LNCaP clone FGC (cell line): ENCODE data around the gene USP28.
A peak's percentile ranks its signal among the peaks of the same experiment; 100 is the strongest.

Source experiments
- DNase-seq: peaks from one replicate; pipeline ENCODE4 v3.0.0-alpha.2; 2011; ENCODE audit warnings: low read depth
- H3K4me3 ChIP-seq: 2 replicates; pipeline ENCODE4 v1.5.1; 2011; ENCODE audit warnings: mild to moderate bottlenecking, low read depth, low read length, control low read depth
- CTCF ChIP-seq: IDR thresholded peaks from 2 replicates; pipeline ENCODE4 v1.5.1; 2012; ENCODE audit warnings: mild to moderate bottlenecking; ENCODE audit not compliant: control insufficient read depth, insufficient read depth; ENCODE audit errors: extremely low read depth

USP28 gene

DNA sequence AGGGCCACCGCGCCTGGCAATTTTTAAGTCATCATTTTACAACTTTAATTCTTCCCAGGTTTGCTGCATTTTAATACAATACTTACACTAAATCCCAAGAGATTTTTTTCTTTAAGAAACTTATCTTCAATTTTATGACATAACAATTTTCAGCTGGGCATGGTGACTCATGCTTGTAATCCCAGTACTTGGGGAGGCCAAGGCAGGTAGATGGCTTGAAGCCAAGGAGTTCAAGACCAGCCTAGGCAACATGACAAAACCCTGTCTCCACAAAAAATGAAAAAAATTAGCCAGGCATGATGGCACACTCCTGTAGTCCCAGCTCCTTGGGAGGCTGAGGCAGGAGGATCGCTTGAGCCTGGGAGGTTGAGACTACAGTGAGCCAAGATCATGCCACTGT lies 56.9 kb downstream of the USP28 start:
- no peak overlapping the region for H3K4me3 ChIP-seq
- TF ChIP-seq CTCF = no peak
- DNase-seq = no peak

DNA sequence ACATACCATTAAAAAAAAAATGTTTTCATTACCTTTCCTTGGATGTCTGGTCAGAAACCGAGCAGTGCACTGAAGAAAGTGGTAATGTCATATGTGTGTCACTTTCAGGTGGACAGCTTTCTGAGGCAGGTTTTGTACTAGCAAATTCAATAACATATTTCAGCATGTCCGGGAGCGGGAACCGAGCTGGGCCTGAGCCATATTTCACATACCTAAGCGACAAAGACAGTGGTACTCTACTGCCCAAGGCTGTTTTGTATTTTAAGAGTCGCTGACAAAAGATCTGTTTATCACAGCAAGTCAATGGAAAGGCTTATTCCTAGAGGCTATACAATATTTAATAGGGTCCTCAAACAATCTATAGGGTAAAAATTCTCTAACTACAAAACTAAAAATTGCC lies 57.7 kb downstream of the USP28 start:
- DNase-seq = no peak
- H3K4me3 ChIP-seq = no peak overlapping the region
- TF ChIP-seq CTCF = no peak

DNA sequence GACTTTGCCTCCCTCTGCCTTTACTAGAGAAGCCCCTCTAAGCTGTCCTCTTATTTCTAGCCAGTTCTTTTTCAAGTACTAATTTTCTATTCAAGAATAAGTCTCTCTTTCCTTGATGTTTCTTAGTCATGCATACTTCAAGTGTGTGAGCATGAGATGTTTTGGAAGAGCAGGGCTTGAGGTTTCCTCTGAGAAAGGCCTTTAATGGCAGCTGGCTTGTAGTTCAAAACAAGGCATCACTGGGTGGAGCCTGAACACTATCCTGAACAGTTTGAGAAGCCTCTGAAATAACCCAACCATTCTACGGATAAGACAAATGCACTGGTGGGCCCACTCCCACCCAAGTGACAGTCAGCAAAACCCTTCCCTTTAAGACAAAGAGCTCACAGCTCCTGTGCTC lies 58.2 kb downstream of the USP28 start:
- TF ChIP-seq CTCF = no peak
- DNase-seq = no peak
- no peak overlapping the region for H3K4me3 ChIP-seq

DNA sequence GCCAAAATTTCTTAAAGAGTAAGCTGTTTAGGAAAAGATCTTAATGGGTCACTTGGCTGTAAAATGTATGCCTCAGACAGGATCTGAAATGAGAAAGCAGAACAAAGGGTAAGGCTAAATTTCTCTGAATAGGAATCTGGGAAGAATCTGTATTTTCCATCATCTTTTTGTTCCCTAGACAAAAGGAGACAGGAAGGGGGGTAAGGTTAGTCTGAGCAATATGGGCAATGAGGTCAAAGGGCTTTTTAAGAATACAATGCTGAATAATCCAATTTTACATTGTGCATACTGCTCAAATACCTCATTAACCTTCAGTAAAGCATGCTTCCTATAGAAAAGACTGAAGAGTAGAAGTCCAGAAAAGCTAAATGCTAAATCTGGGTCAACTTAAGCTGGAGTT lies 61.2 kb downstream of the USP28 start:
- DNase-seq = no peak
- TF ChIP-seq CTCF = no peak
- H3K4me3 ChIP-seq = no peak overlapping the region

DNA sequence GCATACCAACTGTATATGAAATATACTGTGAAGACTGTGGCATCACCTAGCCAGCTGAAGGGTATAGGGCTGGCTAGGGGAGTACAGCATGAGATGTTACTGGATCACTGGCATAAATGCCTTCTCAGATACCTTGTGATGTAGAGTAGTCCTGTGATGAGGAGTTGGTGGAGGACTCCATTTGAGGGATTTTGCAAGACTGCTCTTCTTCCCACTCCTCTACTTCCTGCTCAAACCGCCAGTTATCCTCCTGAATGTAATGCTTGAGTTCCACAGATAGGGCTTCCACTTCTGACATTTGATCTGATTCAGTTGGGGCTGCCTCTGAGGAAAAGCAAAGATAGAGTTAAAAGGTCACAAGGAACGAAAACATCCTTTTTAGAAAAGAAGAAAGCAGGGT lies 66.4 kb downstream of the USP28 start:
- TF ChIP-seq CTCF = no peak
- no peak for DNase-seq
- H3K4me3 ChIP-seq = no peak overlapping the region

DNA sequence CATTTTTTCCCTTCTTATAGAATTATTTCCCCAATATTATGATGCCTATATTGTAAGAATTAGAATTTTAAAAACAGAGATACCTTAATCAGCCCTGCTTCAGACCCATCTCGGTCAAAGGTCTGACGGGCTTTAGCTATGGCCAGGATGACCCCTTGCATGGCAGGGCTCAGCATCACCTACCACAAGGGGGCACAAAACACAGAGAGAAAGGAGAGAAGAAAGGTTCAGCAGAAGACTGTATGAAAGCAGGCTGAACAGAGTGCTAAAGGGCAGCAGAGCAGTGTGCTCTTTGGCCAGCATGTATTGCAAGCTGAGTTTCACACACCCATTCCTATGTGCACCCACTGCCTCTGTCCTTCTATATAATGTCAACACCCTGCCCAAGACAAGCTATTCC lies 69.0 kb downstream of the USP28 start:
- no peak overlapping the region for H3K4me3 ChIP-seq
- TF ChIP-seq CTCF = peak; percentile 67
- DNase-seq = no peak

- H3K4me3 ChIP-seq = no peak overlapping the region
- no peak for DNase-seq
- no peak for TF ChIP-seq CTCF
These were observed 69.7 kb downstream of the USP28 start for GRCh38 chr11:113805640-113806039.
